WTC11 (cell line): ENCODE measurements around the gene RSPH1. TPM values are rescaled to one million over a fixed set of nuclear protein-coding genes. Genes with fewer than 3 reads are reported as not detected.

Experiments used
- ATAC-seq: fragments of 200-7000 bp; cut with Tn5 transposase; 2 replicates; pipeline ENCODE4 v1.10.0; 2021; ENCODE audit warnings: mild to moderate bottlenecking, moderate library complexity
- CTCF ChIA-PET: fragments of 300-600 bp; sonication (Branson Sonifier 250); formaldehyde crosslinking; loops from one replicate; lab custom pipeline; 2021; ENCODE audit warnings: antibody characterized with exemption; lab: Charles Lee
- POLR2A ChIA-PET: fragments of 350-600 bp; sonication (Branson Sonifier 250); formaldehyde crosslinking; loops from one replicate; lab custom pipeline; 2021; ENCODE audit warnings: antibody characterized with exemption; lab: Charles Lee
- DNase-seq: peaks from one replicate; pipeline ENCODE4 v3.0.0; 2021; ENCODE audit warnings: low spot score
- H3K27ac Mint-ChIP-seq: 2 replicates; pipeline ENCODE4 v1.8.0; 2021; ENCODE audit warnings: mixed read lengths
- H3K27me3 Mint-ChIP-seq: 2 replicates; pipeline ENCODE4 v1.8.0; 2021; ENCODE audit warnings: low read depth, mild to moderate bottlenecking, moderate library complexity, mixed read lengths
- H3K36me3 Mint-ChIP-seq: 2 replicates; pipeline ENCODE4 v1.8.0; 2021; ENCODE audit warnings: mixed read lengths
- H3K4me1 Mint-ChIP-seq: 2 replicates; pipeline ENCODE4 v1.8.0; 2022; ENCODE audit warnings: mixed read lengths
- H3K4me3 Mint-ChIP-seq: 2 replicates; pipeline ENCODE4 v1.8.0; 2021; ENCODE audit warnings: mild to moderate bottlenecking, moderate library complexity, mixed read lengths
- H3K9me3 Mint-ChIP-seq: 2 replicates; pipeline ENCODE4 v1.8.0; 2021; ENCODE audit warnings: mixed read lengths
- ARID4B ChIP-seq: sonication (generic); formaldehyde crosslinking; IDR thresholded peaks from 2 replicates; pipeline ENCODE4 v1.8.0; 2023; ENCODE audit warnings: missing genetic modification reagents, mild to moderate bottlenecking, borderline replicate concordance
- ATF6 ChIP-seq: sonication (generic); formaldehyde crosslinking; IDR thresholded peaks from 2 replicates; pipeline ENCODE4 v1.8.1; 2023; ENCODE audit warnings: mild to moderate bottlenecking, missing genetic modification reagents
- EMX1 ChIP-seq: fragments of 250-450 bp; sonication (Bioruptor Pico); IDR thresholded peaks from 2 replicates; pipeline ENCODE4 v1.8.0; 2021; ENCODE audit warnings: mild to moderate bottlenecking
- ERG ChIP-seq: fragments of 250-450 bp; sonication (Bioruptor Pico); IDR thresholded peaks from 2 replicates; pipeline ENCODE4 v1.8.0; 2021; ENCODE audit warnings: mild to moderate bottlenecking
- ETV6 ChIP-seq: sonication (generic); formaldehyde crosslinking; IDR thresholded peaks from 2 replicates; pipeline ENCODE4 v1.8.1; 2022; ENCODE audit warnings: mild to moderate bottlenecking, missing genetic modification reagents
- FOXJ3 ChIP-seq: sonication (generic); formaldehyde crosslinking; IDR thresholded peaks from 2 replicates; pipeline ENCODE4 v1.9.0; 2021; ENCODE audit warnings: missing genetic modification reagents, mild to moderate bottlenecking, borderline replicate concordance
- HMGA2 ChIP-seq: fragments of 250-450 bp; sonication (Bioruptor Pico); IDR thresholded peaks from 2 replicates; pipeline ENCODE4 v1.4.0; 2021; ENCODE audit warnings: mild to moderate bottlenecking, moderate library complexity
- IRF1 ChIP-seq: sonication (generic); formaldehyde crosslinking; IDR thresholded peaks from 2 replicates; pipeline ENCODE4 v1.8.0; 2023; ENCODE audit warnings: missing genetic modification reagents
- NFATC4 ChIP-seq: fragments of 250-450 bp; sonication (Bioruptor Pico); IDR thresholded peaks from 2 replicates; pipeline ENCODE4 v1.9.0; 2021; ENCODE audit warnings: mild to moderate bottlenecking
- NR2C2 ChIP-seq: sonication (generic); formaldehyde crosslinking; IDR thresholded peaks from 2 replicates; pipeline ENCODE4 v1.8.0; 2022; ENCODE audit warnings: mild to moderate bottlenecking, missing genetic modification reagents
- SMAD3 ChIP-seq: sonication (generic); formaldehyde crosslinking; IDR thresholded peaks from 2 replicates; pipeline ENCODE4 v1.8.0; 2022; ENCODE audit warnings: missing genetic modification reagents, mild to moderate bottlenecking, borderline replicate concordance
- USF1 ChIP-seq: sonication (generic); formaldehyde crosslinking; IDR thresholded peaks from 2 replicates; pipeline ENCODE4 v1.8.0; 2022; ENCODE audit warnings: mild to moderate bottlenecking, missing genetic modification reagents
- ZNF121 ChIP-seq: sonication (generic); formaldehyde crosslinking; IDR thresholded peaks from 2 replicates; pipeline ENCODE4 v1.8.0; 2023; ENCODE audit warnings: missing genetic modification reagents
- ZNF232 ChIP-seq: sonication (generic); formaldehyde crosslinking; IDR thresholded peaks from 2 replicates; pipeline ENCODE4 v1.8.0; 2022; ENCODE audit warnings: mild to moderate bottlenecking, missing genetic modification reagents
- ZNF263 ChIP-seq: sonication (generic); formaldehyde crosslinking; IDR thresholded peaks from 2 replicates; pipeline ENCODE4 v1.8.1; 2022; ENCODE audit warnings: low read depth, mild to moderate bottlenecking, moderate library complexity, missing genetic modification reagents
- ZNF532 ChIP-seq: fragments of 250-450 bp; sonication (Bioruptor Pico); IDR thresholded peaks from 2 replicates; pipeline ENCODE4 v1.9.0; 2021; ENCODE audit warnings: mild to moderate bottlenecking, borderline replicate concordance
- ZSCAN18 ChIP-seq: fragments of 250-450 bp; sonication (Bioruptor Pico); IDR thresholded peaks from 2 replicates; pipeline ENCODE4 v2.1.2; 2022; ENCODE audit warnings: mild to moderate bottlenecking, moderate library complexity
- total RNA-seq: library from RNA; stranded (reverse); gene quantifications from 3 replicates; pipeline ENCODE4 v1.2.3, GENCODE V29; 2021

Gene RSPH1
- total RNA-seq, 1 experiment from 2014 or later = 0.11 TPM

GRCh38 chr21:42459546-42460215, 36.3 kb downstream of the RSPH1 start:
- Mint-ChIP-seq H3K4me3 (no peak overlapping the region), H3K27me3 (peaks cover 7% of the 10 kb centered on the region), H3K27ac (no peak overlapping the region; the same call in 1 of the 2 replicates), H3K9me3 (peaks cover 22% of the 10 kb centered on the region), H3K4me1 (peaks cover 38% of the 10 kb centered on the region), H3K36me3 (peaks cover 4% of the 10 kb centered on the region; the same call in 1 of the 2 replicates)
- TF ChIP-seq SMAD3 (CRISPR knock-in tag) = no peak
- no peak for TF ChIP-seq FOXJ3 (CRISPR knock-in tag)
- TF ChIP-seq ZNF121 (CRISPR knock-in tag) = no peak
- no peak for TF ChIP-seq ZSCAN18 (CRISPR knock-in tag)
- TF ChIP-seq IRF1 (CRISPR knock-in tag) = no peak
- no peak for TF ChIP-seq ARID4B (CRISPR knock-in tag)
- TF ChIP-seq NFATC4 (CRISPR knock-in tag) = no peak
- no peak for TF ChIP-seq USF1 (CRISPR knock-in tag)
- TF ChIP-seq EMX1 (CRISPR knock-in tag) = no peak
- TF ChIP-seq ZNF532 (CRISPR knock-in tag) = no peak
- TF ChIP-seq ATF6 (CRISPR knock-in tag) = no peak
- no peak for TF ChIP-seq ERG (CRISPR knock-in tag)
- TF ChIP-seq ETV6 (CRISPR knock-in tag) = no peak
- no peak for TF ChIP-seq HMGA2 (CRISPR knock-in tag)
- TF ChIP-seq NR2C2 = no peak
- TF ChIP-seq ZNF263 (CRISPR knock-in tag) = no peak
- TF ChIP-seq ZNF232 (CRISPR knock-in tag) = no peak
- ATAC-seq (no peak), DNase-seq (no peak)
- POLR2A ChIA-PET = no interaction called here
- CTCF ChIA-PET = no interaction called here
